Activated naive CD8-positive, alpha-beta T cell treated with anti-CD3 and anti-CD28 coated beads, Interleukin-2, amount 50 U/mL, for 24 hours (primary cell): Measurements from ENCODE around the gene RFX3.
A peak's percentile ranks its signal among the peaks of the same experiment; 100 is the strongest.

Experiments used
- ATAC-seq: fragments of 150-1000 bp; cut with Tn5 transposase; one replicate; pipeline ENCODE4 v1.10.0; 2021
- DNase-seq: peaks from one replicate; pipeline ENCODE4 v3.0.0; 2021
- H3K27ac Mint-ChIP-seq: one replicate; pipeline ENCODE4 v1.8.0; 2021; ENCODE audit warnings: mild to moderate bottlenecking, mixed read lengths
- H3K27me3 Mint-ChIP-seq: one replicate; pipeline ENCODE4 v1.8.0; 2021; ENCODE audit warnings: mixed read lengths
- H3K36me3 Mint-ChIP-seq: one replicate; pipeline ENCODE4 v1.8.0; 2021; ENCODE audit warnings: low read depth, mixed read lengths
- H3K4me1 Mint-ChIP-seq: one replicate; pipeline ENCODE4 v1.8.0; 2021; ENCODE audit warnings: mixed read lengths
- H3K4me3 Mint-ChIP-seq: one replicate; pipeline ENCODE4 v1.8.0; 2021; ENCODE audit warnings: mild to moderate bottlenecking, moderate library complexity, mixed read lengths
- H3K9me3 Mint-ChIP-seq: one replicate; pipeline ENCODE4 v1.8.0; 2021; ENCODE audit warnings: mixed read lengths

The RFX3 gene

GRCh38 chr9:3525836-3526164 lies at the start of gene RFX3:
RFX3 (minus strand) TSS chr9:3526001; CDS start chr9:3395588, 130,413 bp downstream.
- H3K36me3 Mint-ChIP-seq: peaks cover 13% of the 10 kb centered on the region
- H3K4me3 Mint-ChIP-seq: peak within 1 kb of the TSS; percentile 95
- H3K9me3 Mint-ChIP-seq: no peaks in the 10 kb centered on the region
- H3K27me3 Mint-ChIP-seq: no peaks in the 10 kb centered on the region
- peaks cover 60% of the 10 kb centered on the region for H3K4me1 Mint-ChIP-seq
- peak; percentile 67 for ATAC-seq
- peak; percentile 92 for DNase-seq
- H3K27ac Mint-ChIP-seq: peak within 1 kb of the TSS; percentile 99

GRCh38 chr9:3571500-3571899 lies 45.7 kb upstream of the RFX3 start:
- Mint-ChIP-seq H3K36me3 (no peaks in the 10 kb centered on the region), H3K27me3 (no peaks in the 10 kb centered on the region), H3K4me1 (no peaks in the 10 kb centered on the region), H3K9me3 (no peaks in the 10 kb centered on the region), H3K4me3 (no peak overlapping the region), H3K27ac (no peak overlapping the region)
- no peak for DNase-seq
- ATAC-seq: no peak

- Mint-ChIP-seq H3K36me3 (no peaks in the 10 kb centered on the region), H3K4me1 (no peaks in the 10 kb centered on the region), H3K9me3 (no peaks in the 10 kb centered on the region), H3K27ac (no peak overlapping the region), H3K4me3 (no peak overlapping the region), H3K27me3 (no peaks in the 10 kb centered on the region)
- DNase-seq: no peak
- peak; percentile 65 for ATAC-seq
Observed at GRCh38 chr9:3569529-3569928, 43.7 kb upstream of the RFX3 start.

GRCh38 chr9:3567988-3568387 lies 42.2 kb upstream of the RFX3 start:
- H3K9me3 Mint-ChIP-seq: no peaks in the 10 kb centered on the region
- ATAC-seq: no peak

GRCh38 chr9:3553076-3553765 lies 27.4 kb upstream of the RFX3 start:
- H3K27me3 Mint-ChIP-seq: no peaks in the 10 kb centered on the region
- ATAC-seq (no peak), DNase-seq (no peak)
- no peak overlapping the region for H3K27ac Mint-ChIP-seq
- no peak overlapping the region for H3K4me3 Mint-ChIP-seq
- H3K9me3 Mint-ChIP-seq: peaks cover 1% of the 10 kb centered on the region
- no peaks in the 10 kb centered on the region for H3K4me1 Mint-ChIP-seq
- peaks cover 17% of the 10 kb centered on the region for H3K36me3 Mint-ChIP-seq

More at GRCh38 chr9:3567988-3568387, 42.2 kb upstream of the RFX3 start:
- H3K4me3 Mint-ChIP-seq: no peak overlapping the region
- H3K4me1 Mint-ChIP-seq: no peaks in the 10 kb centered on the region
- no peak overlapping the region for H3K27ac Mint-ChIP-seq
- DNase-seq: no peak
- no peaks in the 10 kb centered on the region for H3K27me3 Mint-ChIP-seq
- no peaks in the 10 kb centered on the region for H3K36me3 Mint-ChIP-seq

DNA sequence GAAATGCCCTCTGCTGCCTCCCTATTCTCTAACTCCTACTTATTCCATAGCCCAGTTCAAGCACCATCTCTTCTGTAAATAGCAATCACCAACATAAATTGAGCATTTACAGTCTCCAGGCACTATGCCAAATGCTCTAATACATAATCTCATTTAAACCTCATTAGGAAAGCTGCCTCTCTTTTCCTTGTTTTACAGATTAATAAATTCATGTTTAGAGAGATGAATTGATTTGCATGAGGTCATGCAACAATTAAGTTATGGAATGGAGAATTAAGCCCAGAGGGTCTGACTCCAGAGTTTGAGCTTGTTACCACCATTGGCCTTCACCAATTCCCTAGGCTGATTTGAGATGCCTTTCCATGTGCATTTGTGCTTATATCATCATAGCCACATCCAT lies 23.4 kb upstream of the RFX3 start:
- no peaks in the 10 kb centered on the region for H3K9me3 Mint-ChIP-seq

DNA sequence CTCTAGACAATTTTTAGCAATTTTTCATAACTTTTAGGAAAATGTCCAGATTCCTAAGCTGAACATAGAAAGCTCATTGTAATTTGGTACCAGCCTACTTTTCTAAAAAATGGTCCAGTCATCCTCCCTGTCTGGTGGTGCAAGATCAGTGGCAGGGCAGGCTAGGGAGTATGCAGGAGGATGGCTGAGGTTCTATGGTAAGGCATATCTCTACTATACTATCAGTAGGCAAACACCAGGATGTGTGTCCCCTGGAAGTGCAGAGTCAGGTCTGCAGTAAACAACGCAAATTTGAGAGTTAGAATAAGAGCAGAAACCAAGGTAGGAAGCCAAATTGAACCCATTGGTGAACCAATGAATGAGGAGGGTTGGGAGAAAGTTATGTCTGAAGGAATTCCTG lies 22.8 kb upstream of the RFX3 start:
- peaks cover 12% of the 10 kb centered on the region for H3K4me1 Mint-ChIP-seq
- no peak overlapping the region for H3K4me3 Mint-ChIP-seq
- ATAC-seq (no peak), DNase-seq (no peak)
- no peaks in the 10 kb centered on the region for H3K9me3 Mint-ChIP-seq
- no peaks in the 10 kb centered on the region for H3K27me3 Mint-ChIP-seq
- H3K27ac Mint-ChIP-seq: no peak overlapping the region
- peaks cover 5% of the 10 kb centered on the region for H3K36me3 Mint-ChIP-seq

More for the DNA sequence above, 23.4 kb upstream of the RFX3 start:
- ATAC-seq (no peak), DNase-seq (no peak)
- Mint-ChIP-seq H3K4me3 (no peak overlapping the region), H3K27ac (no peak overlapping the region), H3K4me1 (peaks cover 6% of the 10 kb centered on the region), H3K36me3 (peaks cover 5% of the 10 kb centered on the region), H3K27me3 (no peaks in the 10 kb centered on the region)

DNA sequence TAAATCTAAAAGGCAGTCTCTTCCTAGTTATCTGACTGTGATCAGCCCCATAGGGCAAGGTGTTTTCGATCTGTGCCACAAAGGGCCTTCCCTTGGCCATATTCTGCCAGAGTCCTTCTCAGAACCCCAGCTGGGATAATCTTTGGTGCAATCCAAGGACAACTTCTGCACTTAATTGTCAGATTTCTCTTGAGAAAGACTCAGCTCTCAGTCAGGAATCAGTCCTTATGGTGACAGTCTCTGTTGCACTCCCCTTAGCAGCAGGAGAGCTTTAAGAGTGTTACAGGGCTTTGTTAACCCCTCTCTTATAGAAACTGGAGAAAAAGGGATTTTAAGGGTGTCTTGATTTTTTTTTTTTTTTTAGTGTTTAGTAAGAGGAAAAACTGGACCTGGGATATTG lies 15.4 kb upstream of the RFX3 start:
- H3K4me1 Mint-ChIP-seq: peaks cover 21% of the 10 kb centered on the region
- no peaks in the 10 kb centered on the region for H3K27me3 Mint-ChIP-seq
- H3K4me3 Mint-ChIP-seq: no peak overlapping the region
- no peak for ATAC-seq
- peaks cover 5% of the 10 kb centered on the region for H3K36me3 Mint-ChIP-seq
- H3K27ac Mint-ChIP-seq: no peak overlapping the region
- DNase-seq: no peak
- no peaks in the 10 kb centered on the region for H3K9me3 Mint-ChIP-seq

GRCh38 chr9:3534614-3535404 lies 9.0 kb upstream of the RFX3 start:
- H3K9me3 Mint-ChIP-seq: no peaks in the 10 kb centered on the region
- H3K36me3 Mint-ChIP-seq: peaks cover 15% of the 10 kb centered on the region
- H3K27ac Mint-ChIP-seq: no peak overlapping the region
- H3K27me3 Mint-ChIP-seq: no peaks in the 10 kb centered on the region
- DNase-seq (no peak), ATAC-seq (peak; percentile 73)
- peaks cover 37% of the 10 kb centered on the region for H3K4me1 Mint-ChIP-seq
- H3K4me3 Mint-ChIP-seq: no peak overlapping the region

DNA sequence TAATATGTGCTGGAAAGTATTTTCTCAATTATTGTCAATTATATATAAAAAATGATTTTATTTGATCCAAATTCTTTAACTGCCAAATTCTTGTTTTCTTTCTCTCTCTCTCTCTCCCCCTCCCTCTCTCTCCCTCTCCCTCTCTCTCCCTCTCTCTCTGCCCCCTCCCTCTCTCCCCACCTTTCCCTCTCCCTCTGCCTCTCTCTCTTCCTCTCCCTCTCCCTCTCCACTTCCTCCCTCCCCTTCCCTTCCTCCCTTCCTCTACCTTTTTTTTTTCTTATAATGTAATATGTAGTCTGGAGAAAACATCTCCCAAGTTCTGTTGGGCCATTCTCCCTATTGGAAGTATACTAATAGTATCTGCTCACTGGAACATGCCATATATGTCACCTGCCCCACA lies 6.4 kb upstream of the RFX3 start:
- no peak overlapping the region for H3K4me3 Mint-ChIP-seq
- ATAC-seq (no peak), DNase-seq (no peak)
- H3K27me3 Mint-ChIP-seq: no peaks in the 10 kb centered on the region
- H3K4me1 Mint-ChIP-seq: peaks cover 60% of the 10 kb centered on the region
- peaks cover 23% of the 10 kb centered on the region for H3K36me3 Mint-ChIP-seq
- H3K9me3 Mint-ChIP-seq: no peaks in the 10 kb centered on the region
- no peak overlapping the region for H3K27ac Mint-ChIP-seq

DNA sequence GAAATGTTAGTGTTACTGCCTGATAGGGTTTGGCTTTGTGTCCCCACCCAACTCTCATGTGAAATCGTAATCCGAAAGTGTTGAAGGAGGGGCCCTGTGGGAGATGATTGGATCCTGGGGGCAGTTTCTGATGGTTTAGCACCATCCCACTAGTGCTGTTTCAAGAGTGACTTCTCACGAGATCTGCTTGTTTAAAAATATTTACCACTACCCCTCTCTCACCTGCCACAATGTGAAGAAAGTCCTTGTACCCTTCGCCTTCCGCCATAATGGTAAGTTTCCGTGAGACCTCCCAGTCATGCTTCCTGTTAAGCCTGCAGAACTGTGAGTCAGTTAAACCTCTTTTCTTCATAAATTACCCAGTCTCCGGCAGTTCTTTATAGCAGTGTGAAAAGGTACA lies 2.6 kb upstream of the RFX3 start:
- DNase-seq (peak; percentile 35), ATAC-seq (peak; percentile 42)
- Mint-ChIP-seq H3K27ac (peak overlapping the region; percentile 99), H3K36me3 (peaks cover 21% of the 10 kb centered on the region), H3K9me3 (no peaks in the 10 kb centered on the region), H3K4me1 (peaks cover 52% of the 10 kb centered on the region), H3K4me3 (peak overlapping the region; percentile 95), H3K27me3 (no peaks in the 10 kb centered on the region)

DNA sequence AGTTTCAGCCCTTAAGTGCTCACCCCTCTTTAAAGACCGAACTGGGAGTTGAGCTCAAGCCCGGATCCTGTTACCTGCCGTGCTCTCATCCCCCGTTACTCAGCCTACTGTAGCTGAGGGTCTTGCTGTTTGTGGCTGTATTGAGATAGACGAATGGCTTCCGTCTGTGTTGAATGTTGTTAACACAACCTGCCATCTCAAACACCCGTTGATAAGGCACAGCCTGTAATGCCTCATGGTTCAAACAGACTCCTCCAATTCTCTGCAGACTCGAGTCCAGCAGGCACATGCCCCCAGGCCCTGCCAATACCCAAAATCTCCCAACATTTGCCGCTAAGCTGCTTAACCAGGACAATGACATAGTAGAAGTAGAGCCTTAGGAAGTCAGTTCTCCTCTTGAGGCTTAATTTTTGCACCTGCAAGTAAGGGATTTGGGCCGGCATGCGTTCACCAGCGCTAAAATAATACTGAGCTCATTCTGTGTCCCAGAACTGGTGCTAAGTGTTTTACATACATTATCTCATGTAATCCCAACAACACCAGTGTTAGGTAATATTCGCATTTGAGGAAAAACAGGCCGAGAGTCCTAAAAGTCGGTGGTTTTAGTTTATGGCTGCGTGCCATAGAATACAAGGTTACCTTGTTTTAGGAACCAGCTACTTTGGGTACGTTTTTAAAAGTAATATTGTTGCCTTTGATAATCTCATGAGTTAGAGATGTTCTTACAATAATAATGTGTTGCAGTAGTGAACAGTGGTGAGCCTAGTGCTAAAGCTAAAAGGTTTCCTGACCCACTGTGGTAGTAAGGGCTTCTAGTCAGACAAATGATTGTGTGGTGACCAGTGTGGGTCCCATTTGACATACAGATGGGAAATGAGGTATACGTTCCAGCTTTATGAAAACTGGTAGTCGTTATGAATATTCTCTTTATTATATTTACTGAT lies 1.5 kb upstream of the RFX3 start:
- H3K27me3 Mint-ChIP-seq: no peaks in the 10 kb centered on the region
- H3K4me1 Mint-ChIP-seq: peaks cover 59% of the 10 kb centered on the region
- DNase-seq (peak; percentile 25), ATAC-seq (peak; percentile 0)
- peak overlapping the region; percentile 99 for H3K27ac Mint-ChIP-seq
- H3K36me3 Mint-ChIP-seq: peaks cover 16% of the 10 kb centered on the region
- H3K4me3 Mint-ChIP-seq: peak overlapping the region; percentile 95
- no peaks in the 10 kb centered on the region for H3K9me3 Mint-ChIP-seq

DNA sequence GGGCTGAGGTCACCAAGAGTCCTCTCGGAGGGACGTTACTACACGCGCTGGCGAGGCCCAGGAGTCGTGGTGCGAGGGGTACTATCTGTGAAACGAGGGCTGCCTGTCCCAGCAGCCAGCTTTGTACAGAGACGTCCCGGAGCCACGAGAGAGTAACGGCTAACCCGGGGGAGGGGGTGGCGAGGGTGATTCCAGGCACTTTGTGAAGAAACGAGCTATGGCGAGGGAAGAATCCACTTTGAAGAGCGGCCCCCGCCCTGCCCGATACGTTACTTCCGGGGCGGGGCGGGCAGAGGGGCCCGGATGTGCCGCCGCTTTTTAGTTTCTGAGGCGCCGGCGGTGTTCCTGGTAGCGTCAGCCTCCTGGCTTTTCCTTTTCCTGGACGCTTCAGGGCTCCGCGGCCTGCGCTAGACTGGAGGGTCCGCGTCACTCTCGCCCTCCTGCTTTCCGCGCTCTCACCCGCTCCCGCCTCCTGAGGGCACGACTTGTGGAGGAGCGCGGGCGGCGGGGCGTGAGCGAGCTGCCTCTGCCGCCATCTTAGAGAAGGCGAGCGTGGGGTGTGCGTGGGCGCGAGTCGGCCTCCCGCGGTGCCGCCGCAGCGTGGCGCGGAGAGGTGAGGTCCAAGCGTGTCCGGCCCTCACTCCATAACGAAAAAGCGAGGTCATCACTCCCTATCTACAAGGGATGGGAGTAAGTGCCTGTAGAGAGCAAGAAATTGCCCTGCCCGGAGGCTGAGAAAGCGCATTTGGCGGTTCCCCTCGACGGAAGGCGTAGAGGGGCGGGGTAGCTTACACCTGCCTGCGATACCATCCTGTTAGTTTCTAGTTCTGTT lies 580 bp upstream of the RFX3 start:
- DNase-seq (peak; percentile 88), ATAC-seq (peak; percentile 67)
- Mint-ChIP-seq H3K27me3 (no peaks in the 10 kb centered on the region), H3K4me3 (peak overlapping the region; percentile 95), H3K4me1 (peaks cover 62% of the 10 kb centered on the region), H3K9me3 (no peaks in the 10 kb centered on the region), H3K27ac (peak overlapping the region; percentile 99), H3K36me3 (peaks cover 13% of the 10 kb centered on the region)
